IMR-90 (cell line): Measurements from ENCODE around the gene MTIF2.
"Not testable (repeated sequence)": the region's sequence is repeated elsewhere in the genome, so short reads cannot be mapped to it uniquely, and the experiment has no call there.

Experiments used
- BHLHE40 ChIP-seq: fragments of 150-350 bp; IDR thresholded peaks from 2 replicates; pipeline ENCODE4 v1.6.1; 2016; ENCODE audit warnings: mild to moderate bottlenecking, low read depth, low read length
- CEBPB ChIP-seq: IDR thresholded peaks from 2 replicates; pipeline ENCODE4 v1.6.1; 2012; ENCODE audit warnings: low read depth, low read length, improper control_type of control experiment
- CTCF ChIP-seq: conservative IDR thresholded peaks from 2 replicates; pipeline ENCODE4 v1.5.1; 2012; ENCODE audit warnings: mild to moderate bottlenecking, low read depth, low read length, improper control_type of control experiment
- FOS ChIP-seq: fragments of 150-350 bp; IDR thresholded peaks from 2 replicates; pipeline ENCODE4 v1.6.1; 2016; ENCODE audit warnings: low read depth, low read length
- MAFK ChIP-seq: IDR thresholded peaks from 2 replicates; pipeline ENCODE4 v1.6.1; 2012; ENCODE audit warnings: low read depth, low read length, improper control_type of control experiment
- MAZ ChIP-seq: IDR thresholded peaks from 2 replicates; pipeline ENCODE4 v1.6.1; 2012; ENCODE audit warnings: low read depth, mild to moderate bottlenecking, low read length, improper control_type of control experiment, moderate library complexity, borderline replicate concordance
- MXI1 ChIP-seq: IDR thresholded peaks from 2 replicates; pipeline ENCODE4 v1.6.1; 2012; ENCODE audit warnings: low read depth, mild to moderate bottlenecking, low read length, moderate library complexity, borderline replicate concordance
- NFE2L2 ChIP-seq: fragments of 150-350 bp; IDR thresholded peaks from 2 replicates; pipeline ENCODE4 v1.6.1; 2016; ENCODE audit warnings: low read depth, mild to moderate bottlenecking, low read length
- POLR2A ChIP-seq: IDR thresholded peaks from 2 replicates; pipeline ENCODE4 v1.6.1; 2012; ENCODE audit warnings: mild to moderate bottlenecking, low read depth, low read length
- RAD21 ChIP-seq: IDR thresholded peaks from 2 replicates; pipeline ENCODE4 v1.6.1; 2012; ENCODE audit warnings: low read length, improper control_type of control experiment
- RCOR1 ChIP-seq: IDR thresholded peaks from 2 replicates; pipeline ENCODE4 v1.6.1; 2012; ENCODE audit warnings: mild to moderate bottlenecking, low read length, improper control_type of control experiment; ENCODE audit not compliant: insufficient replicate concordance
- RFX5 ChIP-seq: IDR thresholded peaks from 2 replicates; pipeline ENCODE4 v1.8.0; 2012; ENCODE audit warnings: low read depth, mild to moderate bottlenecking, low read length, moderate library complexity
- TF ChIP-seq, protein P1 (sequence below): fragments of 150-350 bp; IDR thresholded peaks from 2 replicates; pipeline ENCODE4 v1.6.1; 2017; ENCODE audit warnings: mild to moderate bottlenecking, antibody characterized with exemption, low read length, low read depth
- TF ChIP-seq, protein P2 (sequence below): fragments of 150-350 bp; IDR thresholded peaks from 2 replicates; pipeline ENCODE4 v1.6.1; 2016; ENCODE audit warnings: low read depth, mild to moderate bottlenecking, low read length, moderate library complexity, borderline replicate concordance

DNA sequence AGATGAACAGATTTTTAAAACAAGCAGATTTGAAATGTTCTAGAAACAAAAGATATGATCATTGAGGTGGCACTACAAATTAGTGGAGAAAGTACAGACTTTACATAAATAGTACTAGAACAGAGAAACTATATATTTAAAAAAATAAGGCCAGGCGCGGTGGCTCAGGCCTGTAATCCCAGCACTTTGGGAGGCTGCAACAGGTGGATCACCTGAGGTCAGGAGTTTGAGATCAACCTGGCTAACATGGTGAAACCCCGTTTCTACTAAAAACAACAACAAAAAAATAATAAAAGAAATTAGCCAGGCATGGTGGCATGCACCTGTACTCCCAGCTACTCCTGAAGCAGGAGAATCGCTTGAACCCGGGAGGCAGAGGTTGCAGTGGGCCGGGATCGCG, 82.2 kb downstream of the MTIF2 start:
- not testable (repeated sequence) for TF ChIP-seq MXI1, CTCF, POLR2A, NFE2L2, RAD21, CEBPB, RCOR1, FOS, RFX5, BHLHE40, MAFK, MAZ
- TF ChIP-seq, protein P1, sequence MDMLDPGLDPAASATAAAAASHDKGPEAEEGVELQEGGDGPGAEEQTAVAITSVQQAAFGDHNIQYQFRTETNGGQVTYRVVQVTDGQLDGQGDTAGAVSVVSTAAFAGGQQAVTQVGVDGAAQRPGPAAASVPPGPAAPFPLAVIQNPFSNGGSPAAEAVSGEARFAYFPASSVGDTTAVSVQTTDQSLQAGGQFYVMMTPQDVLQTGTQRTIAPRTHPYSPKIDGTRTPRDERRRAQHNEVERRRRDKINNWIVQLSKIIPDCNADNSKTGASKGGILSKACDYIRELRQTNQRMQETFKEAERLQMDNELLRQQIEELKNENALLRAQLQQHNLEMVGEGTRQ: not testable (repeated sequence)
- TF ChIP-seq, protein P2, sequence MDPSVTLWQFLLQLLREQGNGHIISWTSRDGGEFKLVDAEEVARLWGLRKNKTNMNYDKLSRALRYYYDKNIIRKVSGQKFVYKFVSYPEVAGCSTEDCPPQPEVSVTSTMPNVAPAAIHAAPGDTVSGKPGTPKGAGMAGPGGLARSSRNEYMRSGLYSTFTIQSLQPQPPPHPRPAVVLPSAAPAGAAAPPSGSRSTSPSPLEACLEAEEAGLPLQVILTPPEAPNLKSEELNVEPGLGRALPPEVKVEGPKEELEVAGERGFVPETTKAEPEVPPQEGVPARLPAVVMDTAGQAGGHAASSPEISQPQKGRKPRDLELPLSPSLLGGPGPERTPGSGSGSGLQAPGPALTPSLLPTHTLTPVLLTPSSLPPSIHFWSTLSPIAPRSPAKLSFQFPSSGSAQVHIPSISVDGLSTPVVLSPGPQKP: not testable (repeated sequence)
